Activated B cell treated with CpG ODN at 0.5 μM for 24 hours (primary cell): ENCODE measurements around the gene ZNF837. TPM values are rescaled to one million over a fixed set of nuclear protein-coding genes. Genes with fewer than 3 reads are reported as not detected.

Source experiments
- ATAC-seq: fragments of 200-7000 bp; cut with Tn5 transposase; one replicate; pipeline ENCODE4 v1.10.0; 2021; ENCODE audit warnings: low read depth, mild to moderate bottlenecking, moderate library complexity
- CTCF ChIA-PET: fragments of 350-600 bp; sonication (Branson Sonifier 250); formaldehyde crosslinking; loops from one replicate; lab custom pipeline; 2021; ENCODE audit warnings: antibody characterized with exemption; lab: Charles Lee
- POLR2A ChIA-PET: fragments of 350-600 bp; sonication (Branson Sonifier 250); formaldehyde crosslinking; loops from one replicate; lab custom pipeline; 2021; ENCODE audit warnings: antibody characterized with exemption; lab: Charles Lee
- DNase-seq: peaks from one replicate; pipeline ENCODE4 v3.0.0; 2022
- H3K27ac Mint-ChIP-seq: one replicate; pipeline ENCODE4 v1.8.0; 2020; ENCODE audit warnings: mixed read lengths
- H3K27me3 Mint-ChIP-seq: one replicate; pipeline ENCODE4 v1.8.0; 2021; ENCODE audit warnings: mixed read lengths
- H3K36me3 Mint-ChIP-seq: one replicate; pipeline ENCODE4 v1.8.0; 2021; ENCODE audit warnings: low read depth, mixed read lengths
- H3K4me1 Mint-ChIP-seq: one replicate; pipeline ENCODE4 v1.8.0; 2021; ENCODE audit warnings: mixed read lengths
- H3K4me3 Mint-ChIP-seq: one replicate; pipeline ENCODE4 v1.8.0; 2020; ENCODE audit warnings: mild to moderate bottlenecking, mixed read lengths
- H3K9me3 Mint-ChIP-seq: one replicate; pipeline ENCODE4 v1.8.0; 2020; ENCODE audit warnings: mixed read lengths
- CTCF ChIP-seq: fragments of 200-600 bp; IDR thresholded peaks from one replicate; pipeline ENCODE4 v1.8.0; 2022; ENCODE audit warnings: antibody characterized with exemption, mild to moderate bottlenecking
- intact Hi-C: fragments of 100-400 bp; cut with micrococcal nuclease; formaldehyde crosslinking; loops from one replicate; pipeline ENCODE4 v1.15.1; 2024
- total RNA-seq: library from RNA; stranded (reverse); gene quantifications from 2 replicates; pipeline ENCODE4 v1.2.3, GENCODE V29; 2022

The ZNF837 gene
- total RNA-seq: 3.1 and 3.5 TPM in 2 replicates

- intact Hi-C loops: loop anchor here (1.0 to 2.0 kb wide), 14 partner anchors 19 to 198 kb away; partner anchors contain the start of genes ERVK3-1, MZF1, ZBTB45 and ZNF132
- no peaks in the 10 kb centered on the region for H3K9me3 Mint-ChIP-seq
- no peaks in the 10 kb centered on the region for H3K27me3 Mint-ChIP-seq
- no peaks in the 10 kb centered on the region for H3K36me3 Mint-ChIP-seq
- ChIA-PET CTCF (interaction anchor here (1.0 to 1.3 kb wide), 2 partner anchors 18 to 139 kb away, joined by 3 to 4 read pairs; partner anchors contain the start of genes ZBTB45 and ZNF497), POLR2A (interaction anchor here (0.5 to 4.2 kb wide), 20 partner anchors 10 to 634 kb away, joined by 3 to 89 read pairs (median 4); partner anchors contain the start of genes CHMP2A, TRIM28, UBE2M and ZBTB45)
- no peak for TF ChIP-seq CTCF
- peaks cover 37% of the 10 kb centered on the region for H3K4me1 Mint-ChIP-seq
- H3K27ac Mint-ChIP-seq: peak within 1 kb of the TSS; percentile 87
- peak; percentile 96 for DNase-seq
- H3K4me3 Mint-ChIP-seq: peak within 1 kb of the TSS; percentile 83
- peak; percentile 86 for ATAC-seq
These were observed at the start of gene ZNF837 for GRCh38 chr19:58380662-58381459. TSS of gene ZNF837 (minus strand) at chr19:58381030. CDS start at chr19:58369332, 11,698 bp downstream.

- POLR2A ChIA-PET: no interaction called here
- CTCF ChIA-PET: no interaction called here
- Mint-ChIP-seq H3K27ac (no peak overlapping the region), H3K4me1 (no peaks in the 10 kb centered on the region), H3K36me3 (peaks cover 40% of the 10 kb centered on the region), H3K9me3 (peaks cover 41% of the 10 kb centered on the region), H3K4me3 (no peak overlapping the region), H3K27me3 (no peaks in the 10 kb centered on the region)
- no peak for TF ChIP-seq CTCF
- intact Hi-C loops: no loop called here
- ATAC-seq (no peak), DNase-seq (no peak)
These were observed 48.9 kb upstream of the ZNF837 start for GRCh38 chr19:58429745-58430144.

GRCh38 chr19:58428617-58429016, 47.8 kb upstream of the ZNF837 start:
- ATAC-seq (no peak), DNase-seq (no peak)
- Mint-ChIP-seq H3K27ac (no peak overlapping the region), H3K27me3 (no peaks in the 10 kb centered on the region), H3K4me1 (no peaks in the 10 kb centered on the region), H3K36me3 (peaks cover 29% of the 10 kb centered on the region), H3K4me3 (no peak overlapping the region), H3K9me3 (peaks cover 36% of the 10 kb centered on the region)
- POLR2A ChIA-PET: no interaction called here
- intact Hi-C loops: no loop called here
- CTCF ChIA-PET: no interaction called here
- TF ChIP-seq CTCF: no peak

- H3K4me3 Mint-ChIP-seq: no peak overlapping the region
- peaks cover 38% of the 10 kb centered on the region for H3K36me3 Mint-ChIP-seq
- DNase-seq (no peak), ATAC-seq (no peak)
- ChIA-PET CTCF (no interaction called here), POLR2A (interaction anchor here (0.6 to 1.2 kb wide), 3 partner anchors 23 to 55 kb away, joined by 3 to 6 read pairs (median 3); partner anchors contain the start of genes ZNF132 and ZNF324B)
- no peak for TF ChIP-seq CTCF
- intact Hi-C loops: no loop called here
- H3K27me3 Mint-ChIP-seq: no peaks in the 10 kb centered on the region
- no peaks in the 10 kb centered on the region for H3K4me1 Mint-ChIP-seq
- H3K9me3 Mint-ChIP-seq: no peaks in the 10 kb centered on the region
- no peak overlapping the region for H3K27ac Mint-ChIP-seq
These were observed 36.2 kb upstream of the ZNF837 start for GRCh38 chr19:58417071-58417470.

GRCh38 chr19:58416604-58417003, 35.8 kb upstream of the ZNF837 start:
- DNase-seq (no peak), ATAC-seq (no peak)
- no peaks in the 10 kb centered on the region for H3K27me3 Mint-ChIP-seq
- no peaks in the 10 kb centered on the region for H3K4me1 Mint-ChIP-seq
- CTCF ChIA-PET: no interaction called here
- intact Hi-C loops: no loop called here
- peaks cover 38% of the 10 kb centered on the region for H3K36me3 Mint-ChIP-seq
- no peak overlapping the region for H3K27ac Mint-ChIP-seq
- POLR2A ChIA-PET: interaction anchor here (0.6 to 1.2 kb wide), 2 partner anchors 24 to 35 kb away, joined by 3 to 6 read pairs; partner anchors contain the start of genes ZNF132 and ZNF324B
- H3K4me3 Mint-ChIP-seq: no peak overlapping the region
- H3K9me3 Mint-ChIP-seq: no peaks in the 10 kb centered on the region
- no peak for TF ChIP-seq CTCF
